MM.1S (cell line): ENCODE measurements around the gene GATAD2B.

ENCODE experiments used
- DNase-seq: peaks from one replicate; pipeline ENCODE4 v3.0.0-alpha.2; 2015
- H2AFZ ChIP-seq: fragments of 300-600 bp; sonication (generic); 2 replicates; pipeline ENCODE4 v1.6.0; 2016; ENCODE audit warnings: antibody characterized with exemption, low read length
- H3F3A ChIP-seq: fragments of 300-600 bp; sonication (generic); 2 replicates; pipeline ENCODE4 v1.6.1; 2016; ENCODE audit warnings: mild to moderate bottlenecking, antibody characterized with exemption, low read length, moderate library complexity, mixed read lengths; ENCODE audit not compliant: insufficient read depth
- H3K27ac ChIP-seq: fragments of 300-600 bp; sonication (generic); 2 replicates; pipeline ENCODE4 v1.5.1; 2016; ENCODE audit warnings: mild to moderate bottlenecking, low read length
- H3K27me3 ChIP-seq: fragments of 300-600 bp; sonication (generic); replicated peaks from 2 replicates; pipeline ENCODE4 v1.6.0; 2016; ENCODE audit warnings: low read length; ENCODE audit not compliant: insufficient read depth
- H3K36me3 ChIP-seq: fragments of 300-600 bp; sonication (generic); replicated peaks from 2 replicates; pipeline ENCODE4 v1.6.1; 2016; ENCODE audit warnings: mild to moderate bottlenecking, low read length, mixed read lengths; ENCODE audit not compliant: insufficient read depth
- H3K4me1 ChIP-seq: fragments of 300-600 bp; sonication (generic); 2 replicates; pipeline ENCODE4 v1.6.1; 2016; ENCODE audit warnings: low read length, mixed read lengths
- H3K4me2 ChIP-seq: fragments of 300-600 bp; sonication (generic); 2 replicates; pipeline ENCODE4 v1.6.0; 2016; ENCODE audit warnings: low read depth, low read length
- H3K4me3 ChIP-seq: fragments of 300-600 bp; sonication (generic); 2 replicates; pipeline ENCODE4 v1.5.1; 2016; ENCODE audit warnings: low read length, mixed read lengths
- H3K79me2 ChIP-seq: fragments of 300-600 bp; sonication (generic); 2 replicates; pipeline ENCODE4 v1.6.1; 2016; ENCODE audit warnings: mixed run types, low read length, mixed read lengths
- H3K9ac ChIP-seq: fragments of 300-600 bp; sonication (generic); 2 replicates; pipeline ENCODE4 v1.6.1; 2016; ENCODE audit warnings: low read length, mixed read lengths
- H3K9me2 ChIP-seq: fragments of 300-600 bp; sonication (generic); replicated peaks from 2 replicates; pipeline ENCODE4 v1.6.1; 2016; ENCODE audit warnings: mild to moderate bottlenecking, low read length, mixed read lengths; ENCODE audit not compliant: insufficient read depth
- H3K9me3 ChIP-seq: fragments of 300-600 bp; sonication (generic); replicated peaks from 2 replicates; pipeline ENCODE4 v1.6.1; 2016; ENCODE audit warnings: mild to moderate bottlenecking, low read length, mixed read lengths; ENCODE audit not compliant: insufficient read depth
- H4K20me1 ChIP-seq: fragments of 300-600 bp; sonication (generic); 2 replicates; pipeline ENCODE4 v1.6.1; 2016; ENCODE audit warnings: mild to moderate bottlenecking, low read length, moderate library complexity, mixed read lengths; ENCODE audit not compliant: insufficient read depth
- CTCF ChIP-seq: fragments of 300-600 bp; sonication (generic); IDR thresholded peaks from 2 replicates; pipeline ENCODE4 v1.5.1; 2016; ENCODE audit warnings: antibody characterized with exemption, low read length, mixed read lengths
- EZH2 ChIP-seq: fragments of 300-600 bp; sonication (generic); optimal IDR thresholded peaks from 2 replicates; pipeline ENCODE3; 2017; ENCODE audit warnings: low read depth, mild to moderate bottlenecking, antibody characterized with exemption, low read length, mixed read lengths
- EZH2phosphoT487 ChIP-seq: fragments of 300-600 bp; sonication (generic); IDR thresholded peaks from 2 replicates; pipeline ENCODE4 v1.6.1; 2018; ENCODE audit warnings: antibody characterized with exemption, low read length

GATAD2B gene

GRCh38 chr1:153801028-153801625, 121.6 kb downstream of the GATAD2B start:
- Histone ChIP-seq H3K9me3 (no peaks in the 10 kb centered on the region), H3F3A (peaks cover 11% of the 10 kb centered on the region), H3K4me1 (peaks cover 21% of the 10 kb centered on the region), H3K27ac (no peak overlapping the region), H3K9ac (no peak overlapping the region), H3K4me2 (no peak overlapping the region), H2AFZ (no peak overlapping the region), H4K20me1 (peaks cover 4% of the 10 kb centered on the region), H3K27me3 (no peaks in the 10 kb centered on the region), H3K36me3 (no peaks in the 10 kb centered on the region), H3K4me3 (no peak overlapping the region), H3K9me2 (no peaks in the 10 kb centered on the region), H3K79me2 (peaks cover 5% of the 10 kb centered on the region; the same call in 1 of the 2 replicates)
- DNase-seq = no peak
- no peak for TF ChIP-seq CTCF
- no peak for TF ChIP-seq EZH2phosphoT487
- no peak for TF ChIP-seq EZH2

GRCh38 chr1:153800516-153800915, 122.3 kb downstream of the GATAD2B start:
- Histone ChIP-seq H3K9ac (no peak overlapping the region), H3K36me3 (no peaks in the 10 kb centered on the region), H3K27ac (no peak overlapping the region), H3K4me2 (no peak overlapping the region), H3K79me2 (peaks cover 5% of the 10 kb centered on the region; the same call in 1 of the 2 replicates), H3F3A (peaks cover 4% of the 10 kb centered on the region), H3K4me1 (peaks cover 15% of the 10 kb centered on the region), H3K27me3 (no peaks in the 10 kb centered on the region), H3K4me3 (no peak overlapping the region), H4K20me1 (peaks cover under 1% of the 10 kb centered on the region), H3K9me3 (no peaks in the 10 kb centered on the region), H2AFZ (no peak overlapping the region), H3K9me2 (no peaks in the 10 kb centered on the region)
- DNase-seq = no peak
- TF ChIP-seq EZH2 (no peak), CTCF (no peak), EZH2phosphoT487 (no peak)

GRCh38 chr1:153799566-153800465, 123.0 kb downstream of the GATAD2B start:
- H3K36me3 ChIP-seq = no peaks in the 10 kb centered on the region
- TF ChIP-seq EZH2phosphoT487 (no peak), EZH2 (no peak), CTCF (no peak)
- no peaks in the 10 kb centered on the region for H3K9me2 ChIP-seq
- no peak overlapping the region for H3K4me2 ChIP-seq
- H3K4me1 ChIP-seq = peaks cover 11% of the 10 kb centered on the region
- no peak overlapping the region for H3K9ac ChIP-seq
- no peak for DNase-seq
- no peaks in the 10 kb centered on the region for H3K9me3 ChIP-seq
- no peak overlapping the region for H3K4me3 ChIP-seq
- no peak overlapping the region for H3K27ac ChIP-seq
- no peaks in the 10 kb centered on the region; the same call in 1 of the 2 replicates for H3F3A ChIP-seq
- H4K20me1 ChIP-seq = no peaks in the 10 kb centered on the region
- H3K27me3 ChIP-seq = no peaks in the 10 kb centered on the region
- no peak overlapping the region for H2AFZ ChIP-seq
- H3K79me2 ChIP-seq = peaks cover 5% of the 10 kb centered on the region; the same call in 1 of the 2 replicates
